ENCODE results near the gene IPO5. TPM values are rescaled to one million over a fixed set of nuclear protein-coding genes. Genes with fewer than 3 reads are reported as not detected.
A peak's percentile ranks its signal among the peaks of the same experiment; 100 is the strongest.

Gene IPO5
- total RNA-seq, 1 experiment from 2014 or later, result 342 TPM

- Histone ChIP-seq H3K14ac (ENCODE audit: insufficient read depth, low read length) (no peak overlapping the region), H3T11ph (ENCODE audit: low read length) (no peak overlapping the region), H3K18ac (ENCODE audit: insufficient read length, low read depth, low read length) (no peak overlapping the region), H3K9me3 (ENCODE audit: control insufficient read depth, low read depth, low read length) (no peaks in the 10 kb centered on the region), H4K8ac (replicated peaks; ENCODE audit: insufficient read length, low read depth, low read length) (no peak overlapping the region), H2BK120ac (ENCODE audit: low read depth, low read length, poor library complexity, severe bottlenecking) (no peak overlapping the region), H3K23me2 (ENCODE audit: insufficient read length, low read depth, low read length, poor library complexity, severe bottlenecking) (no peaks in the 10 kb centered on the region), H2BK5ac (ENCODE audit: insufficient read length, low read length) (no peak overlapping the region), H3K27ac (ENCODE audit: insufficient read length, low read depth, low read length) (no peak overlapping the region), H4K5ac (ENCODE audit: insufficient read length, low read depth, low read length) (no peak overlapping the region), H3K4me2 (ENCODE audit: insufficient read depth, insufficient read length, low read length) (no peak overlapping the region), H3K4ac (ENCODE audit: low read depth, low read length) (no peak overlapping the region), H3K56ac (ENCODE audit: insufficient read length, low read depth, low read length) (no peak overlapping the region), H3K79me1 (ENCODE audit: insufficient read depth, low read depth, low read length, poor library complexity, severe bottlenecking) (no peaks in the 10 kb centered on the region), H3K23ac (ENCODE audit: insufficient read length, low read depth, low read length) (no peak overlapping the region), H3K9ac (ENCODE audit: extremely low read depth, insufficient read length, low read length) (no peak overlapping the region), H2AK5ac (ENCODE audit: insufficient read length, low read length) (no peak overlapping the region), H4K20me1 (ENCODE audit: control insufficient read depth, insufficient read depth, insufficient read length) (peaks cover under 1% of the 10 kb centered on the region), H2BK15ac (ENCODE audit: low read depth, low read length) (no peak overlapping the region), H3K4me1 (ENCODE audit: insufficient read depth, low read length) (peaks cover 10% of the 10 kb centered on the region; the same call in 1 of the 2 replicates), H4K91ac (ENCODE audit: insufficient read length, low read depth, low read length) (no peak overlapping the region), H2BK12ac (ENCODE audit: insufficient read length, low read depth, low read length) (no peak overlapping the region), H3K27me3 (ENCODE audit: insufficient read depth, low read length) (no peaks in the 10 kb centered on the region), H2BK20ac (ENCODE audit: low read depth, low read length, poor library complexity, severe bottlenecking) (no peak overlapping the region), H3K79me2 (ENCODE audit: insufficient read depth, low read length) (no peaks in the 10 kb centered on the region), H2AFZ (ENCODE audit: low read length) (no peak overlapping the region)
- no peak for TF ChIP-seq CTCF (conservative IDR thresholded peaks at IDR 0.05)
- H3K36me3 Mint-ChIP-seq (ENCODE audit: insufficient read depth in 1 of 3, low read depth in 3 of 3), result no peaks in the 10 kb centered on the region
- H3K27me3 Mint-ChIP-seq (ENCODE audit: low read depth), result no peaks in the 10 kb centered on the region
- H3K27ac Mint-ChIP-seq, result peak overlapping the region in 1 of 3 experiments; percentile 68; a peak in 1 of 7 replicates
- H3K4me1 Mint-ChIP-seq, result peaks cover 42 to 46% of the 10 kb centered on the region in 2 experiments
- no peak overlapping the region for H3K4me3 Mint-ChIP-seq
- H3K9me3 Mint-ChIP-seq, result no peaks in the 10 kb centered on the region; a peak in 1 of 5 replicates
- WGBS (ENCODE audit: extremely low coverage, insufficient read length, low lambda C conversion rate), result no CpG with 5 or more reads among the region's 7 CpGs
- no peak for DNase-seq
Measured at GRCh38 chr13:98059276-98059675, 105.8 kb downstream of the IPO5 start.

Data from H9 (cell line).